BE2C (cell line): ENCODE data around the gene RSL1D1.
"Not testable (repeated sequence)": the region's sequence is repeated elsewhere in the genome, so short reads cannot be mapped to it uniquely, and the experiment has no call there.

Experiments used
- DNase-seq: peaks from one replicate; pipeline ENCODE4 v3.0.0-alpha.2; 2020
- H3K27me3 ChIP-seq: fragments of 250-450 bp; sonication (Bioruptor Pico); 2 replicates; pipeline ENCODE4 v1.5.1; 2020; ENCODE audit warnings: mild to moderate bottlenecking
- H3K36me3 ChIP-seq: fragments of 250-450 bp; sonication (Bioruptor Pico); 2 replicates; pipeline ENCODE4 v1.5.1; 2020; ENCODE audit warnings: mild to moderate bottlenecking
- H3K4me1 ChIP-seq: fragments of 250-450 bp; sonication (Bioruptor Pico); 2 replicates; pipeline ENCODE4 v1.5.1; 2020
- H3K4me3 ChIP-seq: 2 replicates; pipeline ENCODE4 v1.5.1; 2011; ENCODE audit warnings: low read depth, low read length
- H3K9me3 ChIP-seq: fragments of 250-450 bp; sonication (Bioruptor Pico); 2 replicates; pipeline ENCODE4 v1.5.1; 2020
- CTCF ChIP-seq: IDR thresholded peaks from 2 replicates; pipeline ENCODE4 v1.5.1; 2012; ENCODE audit warnings: mild to moderate bottlenecking, low read depth, low read length

RSL1D1 gene

GRCh38 chr16:11828696-11829095, 22.6 kb downstream of the RSL1D1 start:
- H3K4me1 ChIP-seq = no peaks in the 10 kb centered on the region
- H3K4me3 ChIP-seq = no peak overlapping the region
- H3K9me3 ChIP-seq = no peaks in the 10 kb centered on the region
- no peaks in the 10 kb centered on the region for H3K27me3 ChIP-seq
- DNase-seq = no peak
- no peaks in the 10 kb centered on the region for H3K36me3 ChIP-seq
- TF ChIP-seq CTCF = no peak

GRCh38 chr16:11825520-11826165, 25.7 kb downstream of the RSL1D1 start:
- not testable (repeated sequence) for H3K27me3 ChIP-seq, H3K36me3 ChIP-seq, H3K4me1 ChIP-seq, H3K9me3 ChIP-seq, DNase-seq, H3K4me3 ChIP-seq

GRCh38 chr16:11824362-11824761, 27.0 kb downstream of the RSL1D1 start:
- H3K27me3 ChIP-seq = no peaks in the 10 kb centered on the region
- H3K9me3 ChIP-seq = no peaks in the 10 kb centered on the region
- DNase-seq = peak; percentile 70
- no peaks in the 10 kb centered on the region for H3K4me1 ChIP-seq
- no peak for TF ChIP-seq CTCF
- no peak overlapping the region for H3K4me3 ChIP-seq
- no peaks in the 10 kb centered on the region for H3K36me3 ChIP-seq

- H3K4me3 ChIP-seq, H3K4me1 ChIP-seq, H3K36me3 ChIP-seq, DNase-seq, H3K27me3 ChIP-seq, H3K9me3 ChIP-seq: not testable (repeated sequence)
These were observed 27.7 kb downstream of the RSL1D1 start for GRCh38 chr16:11823645-11824044.

- Histone ChIP-seq H3K27me3 (no peaks in the 10 kb centered on the region), H3K4me1 (no peaks in the 10 kb centered on the region), H3K4me3 (no peak overlapping the region), H3K36me3 (no peaks in the 10 kb centered on the region), H3K9me3 (no peaks in the 10 kb centered on the region)
- no peak for TF ChIP-seq CTCF
- no peak for DNase-seq
These were observed 31.5 kb downstream of the RSL1D1 start for GRCh38 chr16:11819798-11820197.

- H3K27me3 ChIP-seq, H3K9me3 ChIP-seq, H3K36me3 ChIP-seq, DNase-seq, H3K4me1 ChIP-seq, H3K4me3 ChIP-seq: not testable (repeated sequence)
These were observed 32.4 kb downstream of the RSL1D1 start for GRCh38 chr16:11818970-11819369.

- no peak for TF ChIP-seq CTCF
- H3K4me1 ChIP-seq = no peaks in the 10 kb centered on the region
- no peak overlapping the region for H3K4me3 ChIP-seq
- no peaks in the 10 kb centered on the region for H3K36me3 ChIP-seq
- DNase-seq = no peak
- no peaks in the 10 kb centered on the region for H3K9me3 ChIP-seq
- no peaks in the 10 kb centered on the region for H3K27me3 ChIP-seq
These were observed 35.2 kb downstream of the RSL1D1 start for GRCh38 chr16:11816123-11816522.

- not testable (repeated sequence) for H3K4me3 ChIP-seq, H3K36me3 ChIP-seq, DNase-seq, H3K4me1 ChIP-seq, H3K9me3 ChIP-seq, H3K27me3 ChIP-seq
These were observed 36.5 kb downstream of the RSL1D1 start for GRCh38 chr16:11814800-11815199.
